ENCODE measurements around the gene GPT2.

DNA sequence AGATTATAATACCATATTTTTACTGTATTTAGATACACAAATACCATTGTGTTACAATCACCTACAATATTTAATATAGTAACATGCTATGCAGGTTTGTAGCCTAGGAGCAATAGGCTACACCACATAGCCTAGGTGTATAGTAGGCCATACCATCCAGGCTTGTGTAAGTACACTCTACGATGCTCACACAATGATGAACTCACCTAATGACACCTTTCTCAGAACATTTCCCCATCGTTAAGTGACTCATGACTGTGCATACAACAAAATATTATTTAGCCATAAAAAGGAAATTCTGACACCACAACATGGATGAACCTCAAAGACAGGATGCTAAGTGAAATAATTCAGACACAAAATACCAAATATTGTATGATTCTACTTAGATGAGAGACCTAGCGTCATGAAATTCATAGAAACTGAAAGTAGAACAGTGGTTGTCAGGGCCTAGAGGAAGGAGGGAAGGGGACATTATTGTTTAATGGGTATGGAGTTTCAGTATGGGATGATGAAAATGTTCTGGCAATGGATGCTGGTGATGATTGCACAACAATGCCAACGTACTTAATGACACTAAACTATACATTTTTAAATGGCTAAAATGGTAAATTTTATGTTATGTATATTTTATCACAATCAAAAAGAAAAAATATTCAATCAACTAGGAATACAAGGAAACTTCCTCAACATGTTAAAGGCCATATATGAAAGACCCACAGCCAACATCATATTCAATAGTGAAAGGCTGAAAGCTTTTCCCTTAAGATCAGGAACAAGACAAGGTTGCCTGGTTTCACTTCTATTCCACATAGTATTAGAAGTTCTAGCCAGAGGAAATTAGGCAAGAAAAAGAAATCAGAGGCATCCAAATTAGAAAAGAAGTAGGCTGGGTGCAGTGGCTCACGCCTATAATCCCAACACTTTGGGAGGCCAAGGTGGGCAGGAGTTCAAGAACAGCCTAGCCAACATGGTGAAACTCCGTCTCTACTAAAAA, 47.3 kb upstream of the GPT2 start:
- TF ChIP-seq, protein P1, sequence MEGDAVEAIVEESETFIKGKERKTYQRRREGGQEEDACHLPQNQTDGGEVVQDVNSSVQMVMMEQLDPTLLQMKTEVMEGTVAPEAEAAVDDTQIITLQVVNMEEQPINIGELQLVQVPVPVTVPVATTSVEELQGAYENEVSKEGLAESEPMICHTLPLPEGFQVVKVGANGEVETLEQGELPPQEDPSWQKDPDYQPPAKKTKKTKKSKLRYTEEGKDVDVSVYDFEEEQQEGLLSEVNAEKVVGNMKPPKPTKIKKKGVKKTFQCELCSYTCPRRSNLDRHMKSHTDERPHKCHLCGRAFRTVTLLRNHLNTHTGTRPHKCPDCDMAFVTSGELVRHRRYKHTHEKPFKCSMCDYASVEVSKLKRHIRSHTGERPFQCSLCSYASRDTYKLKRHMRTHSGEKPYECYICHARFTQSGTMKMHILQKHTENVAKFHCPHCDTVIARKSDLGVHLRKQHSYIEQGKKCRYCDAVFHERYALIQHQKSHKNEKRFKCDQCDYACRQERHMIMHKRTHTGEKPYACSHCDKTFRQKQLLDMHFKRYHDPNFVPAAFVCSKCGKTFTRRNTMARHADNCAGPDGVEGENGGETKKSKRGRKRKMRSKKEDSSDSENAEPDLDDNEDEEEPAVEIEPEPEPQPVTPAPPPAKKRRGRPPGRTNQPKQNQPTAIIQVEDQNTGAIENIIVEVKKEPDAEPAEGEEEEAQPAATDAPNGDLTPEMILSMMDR (IDR thresholded peaks at IDR 0.05), result no peak
- no peak for TF ChIP-seq POLR2A (IDR thresholded peaks at IDR 0.05)
- no peak for TF ChIP-seq EP300 (IDR thresholded peaks at IDR 0.05)

Measured in tibial nerve (tissue), 4 donors.